CD4-positive, alpha-beta memory T cell (primary cell): ENCODE results near the gene FAM186B. TPM values are rescaled to one million over a fixed set of nuclear protein-coding genes. Genes with fewer than 3 reads are reported as not detected.

Source experiments
- CTCF ChIA-PET: fragments of 350-600 bp; sonication (Branson Sonifier 250); formaldehyde crosslinking; loops from one replicate; lab custom pipeline; 2021; ENCODE audit warnings: inconsistent platforms; ENCODE audit not compliant: partially characterized antibody; lab: Charles Lee
- POLR2A ChIA-PET: fragments of 350-600 bp; sonication (Branson Sonifier 250); formaldehyde crosslinking; loops from one replicate; lab custom pipeline; 2021; ENCODE audit not compliant: partially characterized antibody; lab: Charles Lee
- DNase-seq, 5 donors: peaks; one replicate each; pipeline versions ENCODE4 v3.0.0 to v3.0.0-alpha.2; 2020 to 2022; ENCODE audit warnings: mixed read lengths in 1 of 5
- H3K27ac ChIP-seq: one replicate; pipeline ENCODE4 v1.7.0; 2013; ENCODE audit warnings: low read depth, low read length
- H3K27me3 ChIP-seq: 2 replicates; pipeline ENCODE4 v1.7.0; 2013; ENCODE audit warnings: mild to moderate bottlenecking, low read length, moderate library complexity; ENCODE audit not compliant: insufficient read depth
- H3K36me3 ChIP-seq: 2 replicates; pipeline ENCODE4 v1.7.0; 2013; ENCODE audit warnings: mild to moderate bottlenecking, low read length, moderate library complexity; ENCODE audit not compliant: insufficient read depth
- H3K4me1 ChIP-seq: 2 replicates; pipeline ENCODE4 v1.7.0; 2013; ENCODE audit warnings: mild to moderate bottlenecking, low read length, moderate library complexity; ENCODE audit not compliant: insufficient read depth
- H3K4me3 ChIP-seq, 2 donors: one replicate each; pipeline ENCODE4 v1.7.0; 2013; ENCODE audit warnings: low read length in 2 of 2, mild to moderate bottlenecking in 1 of 2
- H3K9me3 ChIP-seq, 2 donors: one replicate each; pipeline ENCODE4 v1.7.0; 2013; ENCODE audit warnings: low read length in 2 of 2, control low read depth in 1 of 2; ENCODE audit not compliant: control insufficient read depth in 1 of 2
- H3K27ac Mint-ChIP-seq, 7 donors: one replicate each; pipeline ENCODE4 v1.8.0; 2020 to 2021; ENCODE audit warnings: mixed read lengths in 7 of 7, mild to moderate bottlenecking in 6 of 7, inconsistent platforms in 3 of 7, moderate library complexity in 3 of 7
- H3K27me3 Mint-ChIP-seq, 2 donors: one replicate each; pipeline ENCODE4 v1.8.0; 2020 to 2021; ENCODE audit warnings: mixed read lengths in 2 of 2
- H3K36me3 Mint-ChIP-seq, 2 donors: one replicate each; pipeline ENCODE4 v1.8.0; 2020 to 2021; ENCODE audit warnings: mixed read lengths in 2 of 2, inconsistent platforms in 1 of 2, mild to moderate bottlenecking in 1 of 2
- H3K4me1 Mint-ChIP-seq, 4 donors: one replicate each; pipeline ENCODE4 v1.8.0; 2020 to 2021; ENCODE audit warnings: mixed read lengths in 4 of 4, mild to moderate bottlenecking in 1 of 4
- H3K4me3 Mint-ChIP-seq, 8 donors: one replicate each; pipeline ENCODE4 v1.8.0; 2020 to 2021; ENCODE audit warnings: mixed read lengths in 8 of 8, mild to moderate bottlenecking in 7 of 8, moderate library complexity in 6 of 8, inconsistent platforms in 3 of 8
- H3K9me3 Mint-ChIP-seq, 8 donors: one replicate each; pipeline ENCODE4 v1.8.0; 2020 to 2021; ENCODE audit warnings: mixed read lengths in 8 of 8, mild to moderate bottlenecking in 5 of 8, inconsistent platforms in 3 of 8, moderate library complexity in 1 of 8
- intact Hi-C: fragments of 100-400 bp; cut with micrococcal nuclease; formaldehyde crosslinking; loops from one replicate; pipeline ENCODE4 v1.15.1; 2023
- polyA plus RNA-seq, 2 donors: library from polyadenylated mRNA; unstranded; fragments of 300-500 nt; fragmentation: Illumina TruSeq; gene quantifications; one replicate each; pipeline ENCODE4 v1.2.3, GENCODE V29; 2021
- total RNA-seq, 2 experiments: library from RNA; stranded (reverse); gene quantifications; one replicate each; pipeline ENCODE4 v1.2.3, GENCODE V29; 2021

Gene FAM186B
- total and polyA plus RNA-seq, 4 experiments from 2014 or later, result 0.12 to 0.22 (median 0.15) TPM; not detected in 1

DNA sequence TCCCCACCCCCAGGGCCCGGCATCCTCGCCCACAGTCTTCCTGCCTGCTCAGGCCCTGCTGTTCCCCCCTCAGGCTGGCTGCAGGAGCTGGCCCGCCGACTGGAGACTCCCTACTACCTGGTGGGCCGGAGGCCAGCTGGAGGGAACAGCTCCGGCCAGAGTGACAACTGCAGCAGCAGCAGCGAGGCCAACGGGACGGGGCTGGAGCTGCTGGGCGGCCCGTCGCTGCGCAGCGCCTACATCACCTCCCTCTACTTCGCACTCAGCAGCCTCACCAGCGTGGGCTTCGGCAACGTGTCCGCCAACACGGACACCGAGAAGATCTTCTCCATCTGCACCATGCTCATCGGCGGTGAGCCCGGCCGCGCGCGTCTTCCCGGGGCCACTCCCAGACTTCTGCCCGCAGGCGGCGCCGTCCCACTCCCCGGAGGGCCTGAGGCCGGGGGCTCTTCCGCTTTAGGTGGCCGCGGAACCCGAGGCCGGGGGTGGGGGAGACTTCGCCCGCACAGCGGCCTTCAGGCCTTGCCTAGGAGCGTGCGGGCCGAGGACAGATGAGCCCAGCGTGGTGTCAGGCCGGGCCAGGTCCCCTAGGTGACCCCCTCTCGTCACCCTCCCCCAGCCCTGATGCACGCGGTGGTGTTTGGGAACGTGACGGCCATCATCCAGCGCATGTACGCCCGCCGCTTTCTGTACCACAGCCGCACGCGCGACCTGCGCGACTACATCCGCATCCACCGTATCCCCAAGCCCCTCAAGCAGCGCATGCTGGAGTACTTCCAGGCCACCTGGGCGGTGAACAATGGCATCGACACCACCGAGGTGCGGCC lies 56.4 kb downstream of the FAM186B start:
- POLR2A ChIA-PET, result no interaction called here
- peak overlapping the region in 1 of 2 donors; percentile 31 for H3K4me3 ChIP-seq

DNA sequence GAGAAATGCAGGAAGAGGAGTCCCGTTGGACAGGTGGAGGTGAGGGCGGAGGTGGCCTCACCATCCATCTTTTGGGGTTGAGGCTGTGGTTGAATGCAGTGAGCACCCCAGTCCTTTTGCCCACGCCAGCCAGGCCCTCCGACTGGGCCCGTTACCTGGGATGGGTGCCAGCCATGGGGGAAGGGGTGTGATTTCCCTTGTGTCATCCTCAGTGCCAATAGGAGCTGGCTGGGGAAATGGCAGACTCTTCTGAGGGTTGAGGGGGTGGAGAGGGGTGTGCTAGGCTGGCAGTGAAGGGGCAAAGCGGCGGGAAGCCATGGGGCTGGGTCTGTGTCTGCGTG lies 57.0 kb downstream of the FAM186B start:
- Histone ChIP-seq H3K27me3 (peaks cover 16% of the 10 kb centered on the region), H3K4me3 (peak overlapping the region in 1 of 2 donors; percentile 31), H3K27ac (peak overlapping the region; percentile 7), H3K36me3 (no peaks in the 10 kb centered on the region), H3K4me1 (peaks cover 8% of the 10 kb centered on the region), H3K9me3 (no peaks in the 10 kb centered on the region)
- ChIA-PET CTCF (interaction anchor here (0.7 to 6.7 kb wide), 3 partner anchors 31 to 475 kb away, joined by 3 to 64 read pairs (median 6); no protein-coding TSS in a partner anchor), POLR2A (no interaction called here)
- peaks cover 10 to 23% of the 10 kb centered on the region in 2 donors for H3K27me3 Mint-ChIP-seq
- H3K27ac Mint-ChIP-seq, result no peak overlapping the region
- H3K4me3 Mint-ChIP-seq, result peak overlapping the region in 2 of 8 donors; percentile 23 to 58
- intact Hi-C loops, result no loop called here
- peaks cover 0 to 2% (median 0%) of the 10 kb centered on the region in 8 donors for H3K9me3 Mint-ChIP-seq
- peaks cover 8 to 15% (median 9%) of the 10 kb centered on the region in 4 donors for H3K4me1 Mint-ChIP-seq
- no peaks in the 10 kb centered on the region for H3K36me3 Mint-ChIP-seq
- no peak for DNase-seq

More for the DNA sequence above, 56.4 kb downstream of the FAM186B start:
- H3K27me3 Mint-ChIP-seq, result peaks cover 10 to 23% of the 10 kb centered on the region in 2 donors
- peaks cover 0 to 2% (median 0%) of the 10 kb centered on the region in 8 donors for H3K9me3 Mint-ChIP-seq
- Histone ChIP-seq H3K36me3 (no peaks in the 10 kb centered on the region), H3K27ac (peak overlapping the region; percentile 7), H3K27me3 (peaks cover 16% of the 10 kb centered on the region), H3K9me3 (no peaks in the 10 kb centered on the region), H3K4me1 (peaks cover 8% of the 10 kb centered on the region)
- H3K4me1 Mint-ChIP-seq, result peaks cover 8 to 18% (median 13%) of the 10 kb centered on the region in 4 donors
- intact Hi-C loops, result no loop called here
- CTCF ChIA-PET, result interaction anchor here (0.7 to 6.7 kb wide), 4 partner anchors 31 to 476 kb away, joined by 3 to 64 read pairs (median 4); partner anchors contain the start of gene DNAJC22
- DNase-seq, result no peak
- no peaks in the 10 kb centered on the region for H3K36me3 Mint-ChIP-seq
- H3K4me3 Mint-ChIP-seq, result peak overlapping the region in 7 of 8 donors; percentile 35 to 83 (median 71)
- peak overlapping the region in 1 of 7 donors; percentile 15 for H3K27ac Mint-ChIP-seq

DNA sequence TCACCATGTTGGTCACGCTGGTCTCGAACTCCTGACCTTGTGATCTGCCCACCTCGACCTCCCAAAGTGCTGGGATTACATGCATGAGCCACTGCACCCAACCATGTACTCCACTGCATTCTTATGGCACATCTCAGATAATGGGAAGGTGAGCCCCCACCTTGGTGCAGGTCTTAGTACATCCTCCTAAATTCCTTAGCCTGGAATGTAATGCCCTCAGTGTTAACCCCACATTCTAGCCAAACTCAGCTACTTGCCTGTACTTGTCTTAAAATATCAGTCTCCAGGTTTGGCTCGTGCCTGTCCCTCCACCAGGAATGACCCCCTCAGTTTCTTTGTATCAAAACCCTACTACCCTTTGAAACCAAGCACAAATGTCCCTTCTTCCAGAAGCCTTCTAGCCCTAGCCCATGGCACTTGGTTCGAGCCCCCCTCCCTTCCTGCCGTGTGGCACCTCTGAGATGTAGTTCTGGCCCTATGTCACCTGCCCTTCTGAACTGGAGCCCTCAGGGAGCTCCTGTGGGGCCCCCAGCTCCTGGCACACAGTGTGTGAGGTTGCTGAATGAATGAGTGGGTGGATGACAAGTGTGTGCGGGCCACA lies 58.2 kb downstream of the FAM186B start:
- POLR2A ChIA-PET, result no interaction called here
- Mint-ChIP-seq H3K4me3 (no peak overlapping the region), H3K27ac (no peak overlapping the region)

DNA sequence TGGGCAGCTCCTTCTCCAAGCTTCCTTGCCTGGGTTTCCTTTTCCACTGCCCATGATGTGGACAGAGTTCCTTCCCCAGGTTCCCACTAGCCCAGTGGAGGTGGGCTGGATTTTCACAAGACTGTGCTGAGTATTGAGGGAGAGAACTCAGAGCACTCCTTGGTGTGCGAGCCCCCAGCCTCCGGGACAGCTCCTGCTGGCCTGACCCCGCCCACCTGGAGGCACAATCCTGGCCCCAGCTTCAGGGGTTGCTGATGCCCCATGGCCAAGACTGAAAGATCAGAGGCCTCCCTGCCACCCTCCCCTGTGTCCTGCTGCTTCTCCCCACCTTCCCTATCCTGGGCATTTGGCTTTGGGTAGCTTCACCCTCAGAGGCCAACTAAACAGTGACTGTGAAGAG lies 59.0 kb downstream of the FAM186B start:
- ChIA-PET CTCF (interaction anchor here (1.2 kb wide), 1 partner anchor 77 kb away, joined by 3 read pairs; the partner anchor contains the start of gene PRPF40B), POLR2A (interaction anchor here (0.6 kb wide), 1 partner anchor 20 kb away, joined by 3 read pairs; no protein-coding TSS in a partner anchor)
- DNase-seq, result no peak
- Mint-ChIP-seq H3K36me3 (no peaks in the 10 kb centered on the region), H3K4me3 (no peak overlapping the region), H3K9me3 (peaks cover 0 to 2% (median 0%) of the 10 kb centered on the region in 8 donors), H3K4me1 (peaks cover 8 to 28% (median 10%) of the 10 kb centered on the region in 4 donors), H3K27ac (no peak overlapping the region), H3K27me3 (peaks cover 10 to 18% of the 10 kb centered on the region in 2 donors)
- no peak overlapping the region for H3K4me3 ChIP-seq
- H3K9me3 ChIP-seq, result no peaks in the 10 kb centered on the region
- intact Hi-C loops, result no loop called here
- no peaks in the 10 kb centered on the region for H3K36me3 ChIP-seq
- H3K4me1 ChIP-seq, result peaks cover 8% of the 10 kb centered on the region
- H3K27me3 ChIP-seq, result peaks cover 16% of the 10 kb centered on the region
- H3K27ac ChIP-seq, result no peak overlapping the region

More for the DNA sequence above, 58.2 kb downstream of the FAM186B start:
- Mint-ChIP-seq H3K36me3 (no peaks in the 10 kb centered on the region), H3K9me3 (peaks cover 0 to 2% (median 0%) of the 10 kb centered on the region in 8 donors), H3K4me1 (peaks cover 8 to 22% (median 10%) of the 10 kb centered on the region in 4 donors), H3K27me3 (peaks cover 10 to 18% of the 10 kb centered on the region in 2 donors)
- H3K9me3 ChIP-seq, result no peaks in the 10 kb centered on the region
- no peak for DNase-seq
- peaks cover 8% of the 10 kb centered on the region for H3K4me1 ChIP-seq
- H3K27ac ChIP-seq, result no peak overlapping the region
- no peaks in the 10 kb centered on the region for H3K36me3 ChIP-seq
- H3K27me3 ChIP-seq, result peaks cover 16% of the 10 kb centered on the region
- CTCF ChIA-PET, result interaction anchor here (1.1 to 1.2 kb wide), 2 partner anchors 34 to 76 kb away, joined by 3 read pairs; partner anchors contain the start of gene PRPF40B
- intact Hi-C loops, result no loop called here
- no peak overlapping the region for H3K4me3 ChIP-seq

DNA sequence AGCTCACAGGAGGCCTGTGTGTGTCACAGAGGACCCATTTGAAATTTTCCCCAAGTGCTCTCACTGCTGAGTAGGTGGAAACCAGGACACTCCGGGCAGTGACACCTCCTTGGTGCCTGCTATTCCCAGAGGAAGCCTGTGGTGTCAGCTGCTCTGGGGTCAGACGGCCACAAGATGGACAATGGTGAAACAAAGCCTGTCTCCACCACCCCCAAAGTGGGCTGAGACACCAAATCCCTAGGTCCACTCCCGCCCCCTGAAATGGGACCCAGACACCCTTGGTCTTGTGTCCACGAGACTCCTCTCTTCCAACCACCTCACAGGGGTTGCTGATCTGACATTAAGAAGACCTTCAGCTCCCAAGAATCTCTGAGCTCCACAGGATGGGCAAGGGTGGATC lies 59.6 kb downstream of the FAM186B start:
- Histone ChIP-seq H3K36me3 (no peaks in the 10 kb centered on the region), H3K27me3 (peaks cover 16% of the 10 kb centered on the region), H3K4me1 (peaks cover 8% of the 10 kb centered on the region), H3K9me3 (no peaks in the 10 kb centered on the region), H3K27ac (no peak overlapping the region), H3K4me3 (no peak overlapping the region)
- H3K4me3 Mint-ChIP-seq, result no peak overlapping the region
- H3K27ac Mint-ChIP-seq, result no peak overlapping the region
- ChIA-PET POLR2A (interaction anchor here (0.6 kb wide), 1 partner anchor 21 kb away, joined by 3 read pairs; no protein-coding TSS in a partner anchor), CTCF (interaction anchor here (0.6 kb wide), 1 partner anchor 195 kb away, joined by 3 read pairs; no protein-coding TSS in a partner anchor)
- no peaks in the 10 kb centered on the region for H3K36me3 Mint-ChIP-seq
- H3K4me1 Mint-ChIP-seq, result peaks cover 9 to 35% (median 13%) of the 10 kb centered on the region in 4 donors
- peaks cover 0 to 2% (median 0%) of the 10 kb centered on the region in 8 donors for H3K9me3 Mint-ChIP-seq
- DNase-seq, result no peak
- H3K27me3 Mint-ChIP-seq, result peaks cover 10 to 18% of the 10 kb centered on the region in 2 donors
- intact Hi-C loops, result no loop called here

DNA sequence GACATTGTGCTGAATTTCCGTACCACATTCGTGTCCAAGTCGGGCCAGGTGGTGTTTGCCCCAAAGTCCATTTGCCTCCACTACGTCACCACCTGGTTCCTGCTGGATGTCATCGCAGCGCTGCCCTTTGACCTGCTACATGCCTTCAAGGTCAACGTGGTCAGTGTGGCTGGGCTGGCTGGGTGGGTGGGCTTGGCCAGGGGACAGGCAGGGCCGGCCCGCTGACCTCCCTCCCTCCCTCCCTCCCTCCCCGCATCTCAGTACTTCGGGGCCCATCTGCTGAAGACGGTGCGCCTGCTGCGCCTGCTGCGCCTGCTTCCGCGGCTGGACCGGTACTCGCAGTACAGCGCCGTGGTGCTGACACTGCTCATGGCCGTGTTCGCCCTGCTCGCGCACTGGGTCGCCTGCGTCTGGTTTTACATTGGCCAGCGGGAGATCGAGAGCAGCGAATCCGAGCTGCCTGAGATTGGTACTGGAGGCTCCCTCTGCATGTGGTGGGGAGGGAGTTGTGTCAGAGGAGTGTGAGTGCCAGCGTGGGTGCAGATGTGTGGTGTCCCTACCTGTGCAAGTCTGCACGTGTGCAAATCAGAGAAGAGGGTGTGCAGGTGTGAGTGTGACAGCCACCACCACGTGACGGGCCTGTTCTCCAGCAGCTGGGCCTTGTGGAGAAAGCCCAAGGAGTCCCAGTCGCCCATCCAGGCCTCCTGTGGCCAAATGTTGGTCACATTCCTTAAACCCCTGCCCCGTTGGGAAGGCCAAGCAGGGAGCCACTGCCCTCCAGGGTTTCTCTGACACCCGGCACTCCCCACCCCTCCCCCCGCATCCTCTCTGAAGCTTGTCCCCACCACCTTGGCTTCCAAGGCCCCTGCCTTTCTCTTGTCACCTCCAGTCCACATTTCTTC lies 61.3 kb downstream of the FAM186B start:
- Histone ChIP-seq H3K27ac (no peak overlapping the region), H3K36me3 (no peaks in the 10 kb centered on the region), H3K4me1 (peaks cover 19% of the 10 kb centered on the region), H3K27me3 (peaks cover 16% of the 10 kb centered on the region), H3K4me3 (no peak overlapping the region), H3K9me3 (no peaks in the 10 kb centered on the region)
- peaks cover 8 to 16% of the 10 kb centered on the region in 2 donors for H3K27me3 Mint-ChIP-seq
- no peak for DNase-seq
- H3K27ac Mint-ChIP-seq, result peak overlapping the region in 3 of 7 donors; percentile 21 to 89 (median 67)
- peak overlapping the region in 1 of 8 donors; percentile 5 for H3K4me3 Mint-ChIP-seq
- ChIA-PET POLR2A (no interaction called here), CTCF (interaction anchor here (0.8 kb wide), 1 partner anchor 21 kb away, joined by 3 read pairs; no protein-coding TSS in a partner anchor)
- intact Hi-C loops, result no loop called here
- peaks cover 14 to 49% (median 23%) of the 10 kb centered on the region in 4 donors for H3K4me1 Mint-ChIP-seq
- peaks cover 0 to 1% of the 10 kb centered on the region in 2 donors for H3K36me3 Mint-ChIP-seq
- H3K9me3 Mint-ChIP-seq, result peaks cover 0 to 2% (median 0%) of the 10 kb centered on the region in 8 donors
